OCI-LY1 (cell line): Measurements from ENCODE around the gene ETV5.

Source experiments
- H2AFZ ChIP-seq: fragments of 200-600 bp; sonication (generic), shearing (Covaris generic); 2 replicates; pipeline ENCODE4 v1.6.0; 2014; ENCODE audit warnings: antibody characterized with exemption, mild to moderate bottlenecking, low read length
- H3F3A ChIP-seq: fragments of 200-600 bp; sonication (generic), shearing (Covaris generic); 2 replicates; pipeline ENCODE4 v1.6.0; 2014; ENCODE audit warnings: mild to moderate bottlenecking, antibody characterized with exemption, low read length, moderate library complexity; ENCODE audit not compliant: insufficient read depth
- H3K27ac ChIP-seq: fragments of 200-600 bp; sonication (generic); 2 replicates; pipeline ENCODE4 v1.5.1; 2014; ENCODE audit warnings: low read length, mixed run types, mild to moderate bottlenecking, low read depth; ENCODE audit not compliant: poor library complexity, severe bottlenecking
- H3K27me3 ChIP-seq: fragments of 200-600 bp; sonication (generic); 2 replicates; pipeline ENCODE4 v1.6.0; 2014; ENCODE audit warnings: antibody characterized with exemption, mild to moderate bottlenecking, low read length, moderate library complexity; ENCODE audit not compliant: insufficient read depth
- H3K36me3 ChIP-seq: fragments of 200-600 bp; sonication (generic); 2 replicates; pipeline ENCODE4 v1.6.1; 2014; ENCODE audit warnings: mild to moderate bottlenecking, antibody characterized with exemption, low read length, moderate library complexity, mixed read lengths; ENCODE audit not compliant: insufficient read depth
- H3K4me1 ChIP-seq: fragments of 200-600 bp; sonication (generic); 2 replicates; pipeline ENCODE4 v1.5.1; 2014; ENCODE audit warnings: mild to moderate bottlenecking, low read length, moderate library complexity; ENCODE audit not compliant: insufficient read depth, severe bottlenecking
- H3K4me2 ChIP-seq: fragments of 200-600 bp; sonication (generic), shearing (Covaris generic); 2 replicates; pipeline ENCODE4 v1.6.1; 2014; ENCODE audit warnings: low read length
- H3K4me3 ChIP-seq: fragments of 200-600 bp; sonication (generic); 2 replicates; pipeline ENCODE4 v1.5.1; 2014; ENCODE audit warnings: low read length, low read depth, mild to moderate bottlenecking, mixed read lengths; ENCODE audit not compliant: poor library complexity, severe bottlenecking
- H3K79me2 ChIP-seq: fragments of 200-600 bp; shearing (Covaris generic); 2 replicates; pipeline ENCODE4 v1.6.1; 2016; ENCODE audit warnings: mixed run types, low read length, mixed read lengths; ENCODE audit not compliant: insufficient read depth
- H3K9ac ChIP-seq: fragments of 200-600 bp; sonication (generic), shearing (Covaris generic); 2 replicates; pipeline ENCODE4 v1.6.1; 2014; ENCODE audit warnings: mild to moderate bottlenecking, low read length, mixed read lengths
- H3K9me2 ChIP-seq: fragments of 200-600 bp; sonication (generic), shearing (Covaris generic); 2 replicates; pipeline ENCODE4 v1.6.1; 2014; ENCODE audit warnings: low read depth, mild to moderate bottlenecking, low read length, mixed read lengths
- H3K9me3 ChIP-seq: fragments of 200-600 bp; shearing (Covaris generic); 2 replicates; pipeline ENCODE4 v1.6.1; 2014; ENCODE audit warnings: low read length, mixed read lengths
- H4K20me1 ChIP-seq: fragments of 200-600 bp; sonication (generic), shearing (Covaris generic); 2 replicates; pipeline ENCODE4 v1.6.0; 2016; ENCODE audit warnings: mild to moderate bottlenecking, low read length; ENCODE audit not compliant: insufficient read depth
- CTCF ChIP-seq: fragments of 200-600 bp; sonication (generic), shearing (Covaris generic); IDR thresholded peaks from 2 replicates; pipeline ENCODE4 v1.5.1; 2017; ENCODE audit warnings: mild to moderate bottlenecking, antibody characterized with exemption, low read length, moderate library complexity, mixed read lengths
- EZH2 ChIP-seq: fragments of 200-600 bp; sonication (generic), shearing (Covaris generic); IDR thresholded peaks from 2 replicates; pipeline ENCODE4 v1.8.0; 2017; ENCODE audit warnings: borderline replicate concordance, mixed run types, mild to moderate bottlenecking, antibody characterized with exemption, low read length, moderate library complexity, mixed read lengths

The ETV5 gene

GRCh38 chr3:186142393-186142932, 33.6 kb upstream of the ETV5 start:
- H3K4me2 ChIP-seq, result no peak overlapping the region
- H3K4me3 ChIP-seq, result no peak overlapping the region
- TF ChIP-seq CTCF (no peak), EZH2 (no peak)
- H3K36me3 ChIP-seq, result no peaks in the 10 kb centered on the region
- no peaks in the 10 kb centered on the region for H3K79me2 ChIP-seq
- no peaks in the 10 kb centered on the region for H3K4me1 ChIP-seq
- no peaks in the 10 kb centered on the region for H3K9me2 ChIP-seq
- H3K27ac ChIP-seq, result no peak overlapping the region
- H2AFZ ChIP-seq, result no peak overlapping the region
- no peak overlapping the region for H3K9ac ChIP-seq
- no peaks in the 10 kb centered on the region for H4K20me1 ChIP-seq
- no peaks in the 10 kb centered on the region for H3F3A ChIP-seq
- H3K9me3 ChIP-seq, result no peaks in the 10 kb centered on the region
- H3K27me3 ChIP-seq, result peaks cover 4% of the 10 kb centered on the region; the same call in 1 of the 2 replicates

GRCh38 chr3:186141790-186142189, 32.9 kb upstream of the ETV5 start:
- H3K36me3 ChIP-seq, result no peaks in the 10 kb centered on the region
- H3F3A ChIP-seq, result no peaks in the 10 kb centered on the region
- H3K27ac ChIP-seq, result no peak overlapping the region
- H3K9me3 ChIP-seq, result no peaks in the 10 kb centered on the region
- peaks cover 4% of the 10 kb centered on the region; the same call in 1 of the 2 replicates for H3K27me3 ChIP-seq
- TF ChIP-seq EZH2 (no peak), CTCF (no peak)
- no peaks in the 10 kb centered on the region for H3K79me2 ChIP-seq
- no peak overlapping the region for H2AFZ ChIP-seq
- H3K4me2 ChIP-seq, result no peak overlapping the region
- H4K20me1 ChIP-seq, result no peaks in the 10 kb centered on the region
- no peak overlapping the region for H3K4me3 ChIP-seq
- H3K4me1 ChIP-seq, result no peaks in the 10 kb centered on the region
- H3K9ac ChIP-seq, result no peak overlapping the region
- H3K9me2 ChIP-seq, result no peaks in the 10 kb centered on the region

GRCh38 chr3:186138272-186138981, 29.5 kb upstream of the ETV5 start:
- TF ChIP-seq EZH2, result no peak
- TF ChIP-seq CTCF, result no peak
- Histone ChIP-seq H3F3A (no peaks in the 10 kb centered on the region), H3K9me3 (no peaks in the 10 kb centered on the region), H4K20me1 (no peaks in the 10 kb centered on the region), H3K4me3 (no peak overlapping the region), H3K9ac (no peak overlapping the region), H3K27me3 (peaks cover 4% of the 10 kb centered on the region; the same call in 1 of the 2 replicates), H3K4me1 (no peaks in the 10 kb centered on the region), H3K79me2 (no peaks in the 10 kb centered on the region), H3K9me2 (no peaks in the 10 kb centered on the region), H2AFZ (no peak overlapping the region), H3K4me2 (no peak overlapping the region), H3K27ac (no peak overlapping the region), H3K36me3 (no peaks in the 10 kb centered on the region)
